Measurements from ENCODE around the gene NAALADL2. TPM values are rescaled to one million over a fixed set of nuclear protein-coding genes. Genes with fewer than 3 reads are reported as not detected.

The NAALADL2 gene
- total RNA-seq, 1 donor: 13.4 TPM

- TF ChIP-seq CTCF (IDR thresholded peaks at IDR 0.05; ENCODE audit: insufficient read depth, low read depth, low read length): no peak
- H3K4me3 ChIP-seq (ENCODE audit: low read depth, low read length): no peak overlapping the region
- DNase-seq (ENCODE audit: low read depth): no peak
These were observed 98.4 kb downstream of the NAALADL2 start for GRCh38 chr3:174957551-174958001.

- no peak for TF ChIP-seq CTCF (IDR thresholded peaks at IDR 0.05; ENCODE audit: insufficient read depth, low read depth, low read length)
- DNase-seq (ENCODE audit: low read depth): peak; percentile 46
These were observed 99.7 kb downstream of the NAALADL2 start for GRCh38 chr3:174958671-174959328.

GRCh38 chr3:174959556-174960065 is 100.5 kb downstream of the NAALADL2 start:
- TF ChIP-seq CTCF (IDR thresholded peaks at IDR 0.05; ENCODE audit: insufficient read depth, low read depth, low read length): no peak
- no peak for DNase-seq (ENCODE audit: low read depth)
- no peak overlapping the region for H3K4me3 ChIP-seq (ENCODE audit: low read depth, low read length)

More at GRCh38 chr3:174958671-174959328, 99.7 kb downstream of the NAALADL2 start:
- H3K4me3 ChIP-seq (ENCODE audit: low read depth, low read length): no peak overlapping the region

GRCh38 chr3:174960898-174961297 is 101.8 kb downstream of the NAALADL2 start:
- no peak overlapping the region for H3K4me3 ChIP-seq (ENCODE audit: low read depth, low read length)
- no peak for DNase-seq (ENCODE audit: low read depth)
- no peak for TF ChIP-seq CTCF (IDR thresholded peaks at IDR 0.05; ENCODE audit: insufficient read depth, low read depth, low read length)

- no peak overlapping the region for H3K4me3 ChIP-seq (ENCODE audit: low read depth, low read length)
- DNase-seq (ENCODE audit: low read depth): no peak
- no peak for TF ChIP-seq CTCF (IDR thresholded peaks at IDR 0.05; ENCODE audit: insufficient read depth, low read depth, low read length)
These were observed 114.3 kb downstream of the NAALADL2 start for GRCh38 chr3:174973465-174973864.

GRCh38 chr3:174986685-174987084 is 127.6 kb downstream of the NAALADL2 start:
- no peak for TF ChIP-seq CTCF (IDR thresholded peaks at IDR 0.05; ENCODE audit: insufficient read depth, low read depth, low read length)
- H3K4me3 ChIP-seq (ENCODE audit: low read depth, low read length): no peak overlapping the region
- peak; percentile 32 for DNase-seq (ENCODE audit: low read depth)

Data from fibroblast of villous mesenchyme (primary cell).